BJ (cell line): ENCODE measurements around the gene FCRL2. TPM values are rescaled to one million over a fixed set of nuclear protein-coding genes. Genes with fewer than 3 reads are reported as not detected.

Experiments
- CTCF ChIA-PET: fragments of 350-600 bp; formaldehyde crosslinking; extraction: SDS; loops from one replicate; lab custom pipeline; 2021; ENCODE audit warnings: antibody characterized with exemption, inconsistent platforms; lab: Yijun Ruan, JAX
- POLR2A ChIA-PET: fragments of 300-600 bp; sonication (Branson Sonifier 250); formaldehyde crosslinking; extraction: SDS; loops from one replicate; lab custom pipeline; 2021; ENCODE audit warnings: antibody characterized with exemption; lab: Charles Lee
- DNase-seq: peaks from one replicate; pipeline ENCODE4 v3.0.0-alpha.2; 2011; ENCODE audit warnings: low read depth
- H3K27me3 ChIP-seq: 2 replicates; pipeline ENCODE4 v1.6.0; 2011; ENCODE audit warnings: low read length; ENCODE audit not compliant: control insufficient read depth, insufficient read depth
- H3K36me3 ChIP-seq: 2 replicates; pipeline ENCODE4 v1.5.1; 2011; ENCODE audit warnings: low read length; ENCODE audit not compliant: control insufficient read depth, insufficient read depth
- H3K4me3 ChIP-seq: 2 replicates; pipeline ENCODE4 v1.5.1; 2011; ENCODE audit warnings: low read depth, mild to moderate bottlenecking, control low read depth, low read length
- polyA plus RNA-seq: library from polyadenylated mRNA; depleted of rRNA; stranded (reverse); fragments of >200 nt; gene quantifications from 2 replicates; pipeline ENCODE4 v1.2.3, GENCODE V29; 2011; rRNA removed
- TF ChIP-seq, protein P1 (sequence below): IDR thresholded peaks from 2 replicates; pipeline ENCODE4 v1.5.1; 2011; ENCODE audit warnings: low read depth, mild to moderate bottlenecking, control low read depth, inconsistent platforms, low read length, moderate library complexity; ENCODE audit not compliant: insufficient read depth

The FCRL2 gene
- polyA plus RNA-seq, 1 experiment, result not detected

DNA sequence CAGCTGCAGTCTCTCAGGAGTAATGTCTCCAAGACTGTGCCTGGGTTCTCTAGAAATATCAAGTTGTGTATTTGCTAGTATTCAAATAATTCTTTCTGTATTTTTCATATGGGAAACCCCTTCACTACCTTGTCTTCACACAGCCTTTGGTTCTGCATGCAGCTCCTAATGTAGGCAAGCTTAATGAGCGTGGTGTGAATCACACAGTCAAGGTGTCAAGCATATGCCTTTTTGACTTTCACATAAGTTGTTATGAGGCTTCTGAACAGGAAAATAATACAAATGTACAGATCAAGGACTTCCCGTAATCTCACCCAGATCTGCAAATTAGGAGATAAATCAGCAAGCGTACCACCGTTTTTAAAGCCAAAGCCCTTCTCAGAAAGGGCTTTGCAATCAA is 76.2 kb downstream of the FCRL2 start, which contains the start of gene FCRL3:
Gene FCRL3, minus strand, starts transcription at position 38 of the 400 bp plus-strand sequence. CDS start 280 bp downstream, outside the sequence.
- H3K4me3 ChIP-seq, result no peak within 1 kb of the TSS
- H3K36me3 ChIP-seq, result no peaks in the 10 kb centered on the region
- POLR2A ChIA-PET, result no interaction called here
- H3K27me3 ChIP-seq, result peaks cover 3% of the 10 kb centered on the region; the same call in 1 of the 2 replicates
- CTCF ChIA-PET, result no interaction called here
- DNase-seq, result no peak
- TF ChIP-seq, protein P1, sequence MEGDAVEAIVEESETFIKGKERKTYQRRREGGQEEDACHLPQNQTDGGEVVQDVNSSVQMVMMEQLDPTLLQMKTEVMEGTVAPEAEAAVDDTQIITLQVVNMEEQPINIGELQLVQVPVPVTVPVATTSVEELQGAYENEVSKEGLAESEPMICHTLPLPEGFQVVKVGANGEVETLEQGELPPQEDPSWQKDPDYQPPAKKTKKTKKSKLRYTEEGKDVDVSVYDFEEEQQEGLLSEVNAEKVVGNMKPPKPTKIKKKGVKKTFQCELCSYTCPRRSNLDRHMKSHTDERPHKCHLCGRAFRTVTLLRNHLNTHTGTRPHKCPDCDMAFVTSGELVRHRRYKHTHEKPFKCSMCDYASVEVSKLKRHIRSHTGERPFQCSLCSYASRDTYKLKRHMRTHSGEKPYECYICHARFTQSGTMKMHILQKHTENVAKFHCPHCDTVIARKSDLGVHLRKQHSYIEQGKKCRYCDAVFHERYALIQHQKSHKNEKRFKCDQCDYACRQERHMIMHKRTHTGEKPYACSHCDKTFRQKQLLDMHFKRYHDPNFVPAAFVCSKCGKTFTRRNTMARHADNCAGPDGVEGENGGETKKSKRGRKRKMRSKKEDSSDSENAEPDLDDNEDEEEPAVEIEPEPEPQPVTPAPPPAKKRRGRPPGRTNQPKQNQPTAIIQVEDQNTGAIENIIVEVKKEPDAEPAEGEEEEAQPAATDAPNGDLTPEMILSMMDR, result no peak

DNA sequence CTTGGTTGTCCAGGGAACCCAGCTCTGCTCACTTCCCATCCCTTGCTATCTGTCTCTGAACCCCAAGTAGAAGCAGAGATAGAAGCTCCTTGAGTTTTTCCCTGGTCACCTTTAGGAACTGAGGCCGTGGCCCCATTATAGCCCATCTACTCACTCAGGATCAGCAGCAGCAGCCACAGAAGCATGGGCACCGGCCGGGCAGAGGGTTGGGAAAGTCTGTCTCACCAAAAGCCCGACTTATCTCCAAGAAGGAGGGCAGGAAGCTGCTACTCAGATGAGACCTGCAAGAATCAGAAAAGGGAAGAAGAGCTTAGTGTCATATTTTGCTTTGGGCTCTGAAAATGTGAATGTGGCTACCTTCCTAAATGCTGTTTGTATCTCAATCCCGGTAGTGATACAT is 76.6 kb downstream of the FCRL2 start:
- Histone ChIP-seq H3K36me3 (no peaks in the 10 kb centered on the region), H3K4me3 (no peak overlapping the region), H3K27me3 (peaks cover 3% of the 10 kb centered on the region; the same call in 1 of the 2 replicates)
- DNase-seq, result no peak
- TF ChIP-seq, protein P1, result no peak
- ChIA-PET POLR2A (no interaction called here), CTCF (no interaction called here)

DNA sequence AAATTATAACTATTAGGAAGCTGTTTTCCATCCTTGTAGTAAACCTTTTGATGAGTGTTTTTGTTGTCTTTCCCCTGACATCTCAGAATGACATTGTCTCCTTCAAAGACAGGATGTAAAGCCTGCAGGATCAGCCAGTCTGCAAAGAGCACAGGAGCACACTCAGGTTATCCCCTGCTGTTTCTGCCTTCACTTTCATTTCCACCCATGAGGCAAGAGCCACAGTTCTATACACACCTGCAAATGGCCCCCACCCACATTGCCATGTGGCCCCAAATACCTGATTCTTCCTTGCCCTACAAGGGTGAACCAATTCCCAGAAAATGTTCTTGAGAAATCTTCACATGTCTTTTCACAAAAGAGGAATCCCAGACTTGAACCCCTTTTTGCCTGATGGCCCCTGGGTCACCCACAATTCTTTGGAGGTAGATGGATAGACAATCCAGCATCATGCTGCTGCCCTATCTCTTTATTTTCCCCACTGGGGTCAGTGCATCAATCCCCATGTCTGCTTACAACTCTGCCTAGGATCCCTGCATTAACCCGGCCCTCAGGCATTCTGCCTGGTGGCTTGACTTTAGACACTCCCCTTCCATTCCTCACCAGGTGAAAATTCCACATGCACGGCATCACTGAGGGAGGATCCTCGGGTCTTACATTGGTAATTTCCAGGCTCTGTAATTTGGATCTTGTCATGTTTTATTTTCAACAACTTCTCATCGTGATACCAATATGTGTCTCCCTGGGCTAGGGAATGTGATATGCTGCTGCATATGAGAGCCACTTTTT is 79.0 kb downstream of the FCRL2 start:
- Histone ChIP-seq H3K36me3 (no peaks in the 10 kb centered on the region), H3K27me3 (peaks cover 3% of the 10 kb centered on the region; the same call in 1 of the 2 replicates), H3K4me3 (no peak overlapping the region)
- CTCF ChIA-PET, result interaction anchor here (1.4 kb wide), 1 partner anchor 8 kb away, joined by 4 read pairs; no protein-coding TSS in a partner anchor
- DNase-seq, result no peak
- POLR2A ChIA-PET, result no interaction called here
- TF ChIP-seq, protein P1, result no peak

DNA sequence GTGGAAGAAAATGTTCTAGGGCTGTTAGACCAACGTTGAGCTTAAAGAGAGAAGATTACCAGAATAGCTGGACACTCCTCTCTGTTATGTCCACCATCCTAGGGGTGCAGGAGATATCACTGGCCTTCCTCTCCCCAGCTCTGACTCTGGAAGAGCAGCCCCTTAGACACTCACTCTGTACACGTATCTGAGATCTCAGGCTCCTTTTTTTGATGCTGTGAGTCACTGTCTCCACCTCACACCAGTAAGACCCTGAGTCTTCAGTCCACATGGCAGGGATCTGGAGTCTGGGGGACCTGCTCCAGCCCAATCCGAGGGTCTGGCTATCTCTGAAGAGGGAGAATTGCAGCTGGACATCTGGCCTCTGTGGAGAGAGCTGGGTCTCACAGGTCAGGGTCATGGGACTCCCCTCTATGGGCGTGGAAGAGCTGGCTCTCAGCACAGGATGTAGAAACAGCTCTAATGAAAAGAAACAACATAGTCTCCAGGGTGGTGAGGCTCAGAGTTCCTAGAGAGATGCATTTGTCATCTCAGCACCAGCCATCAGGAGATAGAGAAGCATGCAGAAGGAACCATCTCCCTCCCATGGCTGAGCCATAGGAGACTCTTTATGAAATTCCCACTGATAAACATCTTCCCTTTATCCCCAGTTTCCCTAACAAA is 79.8 kb downstream of the FCRL2 start:
- TF ChIP-seq, protein P1, result no peak
- CTCF ChIA-PET, result no interaction called here
- peaks cover 3% of the 10 kb centered on the region; the same call in 1 of the 2 replicates for H3K27me3 ChIP-seq

More for the DNA sequence above, 79.8 kb downstream of the FCRL2 start:
- Histone ChIP-seq H3K36me3 (no peaks in the 10 kb centered on the region), H3K4me3 (no peak overlapping the region)
- POLR2A ChIA-PET, result no interaction called here
- DNase-seq, result no peak

Other genes starting within 250 kb of the FCRL2 start
- not detected in 2 replicates for gene FCRL5, start 224.6 kb downstream of the FCRL2 start, polyA plus RNA-seq
- not detected in 2 replicates for gene FCRL4, start 179.0 kb downstream of the FCRL2 start, polyA plus RNA-seq
- gene FCRL3, start 76.4 kb downstream of the FCRL2 start, polyA plus RNA-seq, result not detected in 2 replicates
- not detected in 2 replicates for gene FCRL1, start 43.0 kb upstream of the FCRL2 start, polyA plus RNA-seq
- not detected in 2 replicates for gene CD5L, start 64.7 kb upstream of the FCRL2 start, polyA plus RNA-seq
- 51.8 and 65.1 TPM in 2 replicates for gene KIRREL1, start 216.5 kb upstream of the FCRL2 start, polyA plus RNA-seq